ENCODE measurements around the gene IQCK.

The IQCK gene

DNA sequence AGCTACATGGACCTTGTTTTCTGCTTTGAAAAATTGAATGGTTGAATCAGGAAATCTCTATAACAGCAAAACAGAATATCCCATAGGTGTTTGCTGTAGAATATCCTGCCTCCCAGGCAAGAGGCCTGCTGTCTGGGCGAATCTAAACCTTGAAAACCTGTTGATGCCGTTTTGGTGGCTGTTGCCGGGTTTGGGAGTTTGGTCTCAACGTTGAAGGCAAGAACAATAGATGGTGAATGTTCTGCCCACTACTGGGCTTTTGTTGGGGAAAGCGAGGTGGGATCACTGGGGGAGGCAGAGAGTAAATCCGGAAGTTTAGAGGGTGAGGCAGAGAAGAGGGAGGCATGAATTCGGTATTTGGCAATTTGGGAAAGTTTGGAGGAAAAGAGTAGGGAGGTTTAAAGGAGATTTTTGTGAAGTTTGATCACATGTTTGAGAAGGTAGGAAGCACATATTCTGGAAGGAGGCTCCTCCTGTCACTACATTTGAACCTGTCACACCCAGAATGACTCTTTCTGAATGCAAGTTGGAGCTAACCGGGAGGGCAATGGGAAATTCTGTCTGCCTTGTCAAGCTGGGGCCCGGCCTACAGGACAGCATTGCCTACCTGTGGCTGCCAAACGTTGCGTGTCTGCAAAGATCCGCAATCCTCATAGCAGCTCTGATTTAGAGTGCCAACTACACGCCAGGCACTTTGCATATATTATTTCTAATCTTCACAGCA is 120.1 kb downstream of the IQCK start:
- no peak for DNase-seq (ENCODE audit: low read depth)

DNA sequence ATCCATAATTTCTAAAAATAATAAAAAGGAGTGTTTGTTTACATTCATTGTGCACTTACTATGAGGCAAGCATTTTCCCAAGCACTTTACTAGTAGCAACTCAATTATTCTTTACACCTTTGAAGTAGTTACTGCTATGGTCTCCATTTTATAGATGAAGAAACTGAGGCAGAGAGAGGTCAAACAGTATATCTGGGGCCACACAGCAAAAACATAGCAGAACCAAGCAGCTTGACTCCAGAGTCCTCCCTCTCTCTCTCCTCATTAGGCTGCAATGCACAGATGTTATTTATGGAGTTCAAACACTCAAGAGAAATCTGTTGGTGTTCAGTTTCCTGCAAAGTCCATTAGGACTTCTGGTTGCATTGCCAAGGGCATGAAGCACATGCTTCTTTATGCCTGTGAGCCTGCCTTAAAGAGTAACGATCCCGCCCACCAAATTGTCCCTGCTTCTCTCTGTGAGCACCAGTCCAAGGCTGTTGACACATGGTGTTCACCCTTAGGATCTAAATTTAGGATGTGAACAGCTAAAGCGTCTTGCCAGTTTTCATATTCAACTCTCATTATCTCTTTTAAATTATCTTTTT is 122.5 kb downstream of the IQCK start:
- DNase-seq (ENCODE audit: low read depth): no peak

DNA sequence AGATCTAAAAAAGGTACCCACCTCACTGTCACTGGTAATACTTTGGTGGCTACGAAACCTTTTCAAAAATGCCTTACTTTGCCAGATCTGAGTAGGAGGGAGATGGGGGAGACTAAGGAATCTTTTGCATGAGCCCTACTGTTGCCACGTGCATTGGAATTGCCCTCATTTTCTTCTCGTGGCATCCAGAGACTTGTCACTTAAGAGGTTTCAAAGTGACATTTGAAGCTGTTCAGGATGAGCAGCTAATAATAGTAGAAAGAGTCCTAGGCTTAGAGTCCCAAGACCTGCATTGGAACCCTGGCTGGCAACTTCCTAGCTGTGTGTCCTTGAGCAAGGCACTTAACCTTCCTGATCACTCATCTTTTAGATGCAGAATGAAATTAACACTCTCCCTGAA is 123.1 kb downstream of the IQCK start:
- DNase-seq (ENCODE audit: low read depth): no peak

DNA sequence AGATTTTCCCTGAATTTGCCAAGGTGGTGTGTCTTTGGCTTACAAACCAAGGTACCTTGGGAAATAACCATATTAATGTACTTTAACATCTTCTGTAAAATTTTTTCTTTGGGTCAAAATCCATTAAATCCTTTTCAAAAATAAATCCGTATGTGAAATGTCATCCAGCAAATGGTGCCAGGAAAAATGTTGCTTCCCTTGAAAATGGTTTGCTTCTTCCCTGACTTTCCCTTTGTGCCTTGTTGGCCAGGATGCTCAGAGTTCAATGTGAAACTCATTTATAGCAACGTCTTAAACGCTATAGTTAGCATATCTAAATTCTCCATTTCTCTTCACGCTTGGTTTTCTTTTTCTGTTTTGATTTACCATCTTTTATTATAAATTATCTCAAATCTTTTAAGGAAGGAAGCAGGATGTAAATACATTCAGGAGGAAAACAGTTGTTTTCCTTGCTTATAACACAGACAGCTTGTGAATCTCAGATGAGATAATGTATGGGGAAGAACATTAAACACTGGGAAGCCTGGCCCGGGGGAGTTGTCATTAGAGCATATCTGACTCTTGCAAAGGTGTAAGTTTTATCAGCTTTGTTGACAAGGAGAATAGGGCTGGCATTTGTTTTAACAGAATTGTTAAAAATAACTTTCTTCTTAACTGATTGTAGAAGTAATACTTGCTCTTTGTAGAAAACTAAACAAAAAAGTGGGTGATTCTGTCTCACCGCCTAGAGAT is 124.5 kb downstream of the IQCK start:
- DNase-seq (ENCODE audit: low read depth): no peak

DNA sequence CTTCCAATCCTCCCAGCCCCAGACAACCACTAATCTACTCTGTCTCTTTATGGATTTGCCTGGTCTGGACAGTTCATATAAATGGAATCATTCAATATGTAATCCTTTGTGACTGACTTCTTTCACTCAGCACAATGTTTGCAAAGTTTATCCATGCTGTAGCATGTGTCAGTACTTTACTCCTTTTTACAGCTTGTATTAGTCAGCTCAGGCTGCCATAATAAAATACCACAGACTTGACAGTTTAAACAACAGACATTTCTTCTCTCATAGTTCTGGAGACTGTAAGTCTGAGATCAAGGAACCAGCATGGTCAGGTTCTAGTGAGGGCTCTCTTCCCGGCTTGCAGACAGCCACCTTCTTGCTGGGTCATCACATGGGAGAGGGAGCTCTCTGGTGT is 125.3 kb downstream of the IQCK start:
- DNase-seq (ENCODE audit: low read depth): no peak

DNA sequence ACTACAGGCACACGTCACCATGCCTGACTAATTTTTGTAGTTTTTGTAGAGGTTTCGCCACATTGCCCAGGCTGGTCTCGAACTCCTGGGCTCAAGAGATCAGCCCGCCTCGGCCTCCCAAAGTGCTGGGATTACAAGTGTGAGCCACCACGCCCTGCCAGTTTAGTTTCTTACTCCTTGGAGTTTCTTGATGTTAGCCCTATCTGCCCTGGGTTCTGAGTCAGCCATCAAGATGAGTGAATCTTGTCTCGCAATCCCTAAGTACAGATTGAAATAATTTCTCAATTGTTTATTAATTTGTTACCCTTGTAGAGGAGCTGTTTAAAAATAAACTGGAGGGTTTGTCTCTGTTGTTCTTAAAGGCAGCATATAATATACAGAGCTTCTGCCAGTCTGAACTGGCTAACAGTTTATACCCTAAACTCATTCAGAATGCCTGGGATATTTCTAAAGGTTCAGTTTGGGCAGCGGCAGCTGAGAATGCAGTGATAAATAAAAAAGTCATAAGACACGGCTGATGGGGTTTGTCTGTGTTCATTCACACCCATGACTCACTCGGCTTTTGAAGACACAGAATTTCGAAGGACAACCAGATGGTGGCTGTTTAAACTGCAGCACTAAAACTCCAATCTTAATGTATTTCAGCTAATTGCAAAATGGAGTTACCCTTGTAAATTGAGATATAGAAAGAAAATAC is 127.0 kb downstream of the IQCK start:
- DNase-seq (ENCODE audit: low read depth): no peak

DNA sequence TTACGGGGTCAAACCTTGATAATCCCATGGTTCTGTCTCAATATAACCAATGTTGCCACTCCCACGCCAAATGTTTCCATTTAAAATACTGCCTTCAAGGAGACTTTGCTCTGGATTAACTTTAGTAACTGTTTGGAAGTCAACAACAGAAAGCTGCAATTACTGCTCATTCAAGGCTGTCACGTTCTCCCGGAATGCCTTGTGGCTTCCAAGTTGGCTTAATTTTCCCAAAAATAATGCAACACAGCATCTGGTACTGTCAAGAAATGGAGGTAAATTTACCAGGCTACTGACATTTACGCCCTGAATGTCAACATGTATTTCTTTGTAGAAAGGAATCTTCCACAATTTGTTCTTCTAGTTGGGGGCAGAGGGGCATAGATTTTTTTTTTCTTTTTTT is 128.4 kb downstream of the IQCK start:
- no peak for DNase-seq (ENCODE audit: low read depth)

DNA sequence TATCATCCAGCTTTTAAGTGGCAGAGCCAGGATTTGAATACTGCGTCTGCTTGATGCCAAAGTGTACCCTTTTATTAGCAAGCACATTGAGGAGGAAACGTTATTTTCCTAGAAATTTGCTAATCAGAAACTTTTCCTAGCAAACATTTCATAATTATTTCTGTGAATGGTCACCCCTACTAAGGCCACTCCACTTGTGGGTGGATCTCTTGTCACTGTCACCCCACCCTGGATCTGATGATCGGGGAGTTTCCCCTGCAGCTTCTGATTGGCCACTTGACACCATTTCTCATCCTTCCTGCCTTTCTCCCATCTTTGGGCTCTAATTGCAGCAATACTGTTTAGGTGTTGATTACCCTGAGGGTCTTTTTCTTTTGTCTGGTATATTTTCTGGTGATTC is 130.7 kb downstream of the IQCK start:
- no peak for DNase-seq (ENCODE audit: low read depth)

DNA sequence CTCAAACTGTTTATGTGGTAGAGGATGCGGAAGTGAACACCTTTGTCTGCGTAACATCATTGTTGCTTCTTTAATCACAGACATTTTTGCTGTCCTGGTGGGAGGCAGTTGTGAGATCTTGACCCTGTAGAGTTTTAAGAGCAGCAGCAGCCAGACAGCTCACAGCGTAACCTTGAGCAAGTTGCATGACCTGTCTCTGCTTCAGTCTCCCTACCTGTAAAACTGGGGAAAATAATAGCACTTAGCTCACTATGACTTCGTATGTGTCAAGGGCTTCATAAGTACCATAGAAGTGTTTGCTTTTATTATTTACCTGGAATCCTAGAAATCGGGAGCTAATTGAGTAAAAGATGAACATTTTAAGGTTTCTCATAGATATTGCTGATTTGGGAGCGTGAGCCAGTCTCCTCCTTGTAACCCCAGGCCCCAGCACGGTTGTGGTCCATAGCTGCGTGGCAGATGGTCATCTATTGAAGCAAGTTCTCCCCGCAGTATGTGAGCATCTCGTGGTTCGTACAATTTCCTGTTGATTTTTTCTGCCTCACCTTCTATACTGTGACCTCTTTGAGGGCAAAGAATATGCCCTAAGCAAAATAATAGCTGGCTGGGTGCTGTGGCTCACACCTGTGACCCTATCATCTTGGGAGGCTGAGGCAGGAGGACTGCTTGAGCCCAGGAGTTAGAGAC is 132.2 kb downstream of the IQCK start:
- no peak for DNase-seq (ENCODE audit: low read depth)

DNA sequence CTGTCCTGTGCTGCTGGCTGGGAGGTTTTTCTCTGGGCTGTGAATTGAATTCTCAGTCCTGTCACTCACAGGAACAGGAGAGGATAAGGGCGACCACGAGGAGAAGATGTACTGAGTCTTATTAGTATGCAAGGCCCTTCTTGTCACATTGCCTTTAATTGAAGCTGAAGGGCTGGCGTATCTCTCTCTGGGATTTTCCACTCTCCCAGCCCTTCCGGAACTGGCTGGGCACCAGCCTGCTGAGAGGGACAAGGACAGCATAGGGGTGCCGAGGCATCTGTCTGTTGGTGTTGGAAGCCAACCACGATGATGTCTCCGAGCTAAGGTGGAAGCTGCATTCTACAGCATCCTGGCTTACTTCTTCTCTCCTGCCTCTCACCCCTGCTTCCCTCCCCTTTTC is 133.4 kb downstream of the IQCK start:
- DNase-seq (ENCODE audit: low read depth): no peak

DNA sequence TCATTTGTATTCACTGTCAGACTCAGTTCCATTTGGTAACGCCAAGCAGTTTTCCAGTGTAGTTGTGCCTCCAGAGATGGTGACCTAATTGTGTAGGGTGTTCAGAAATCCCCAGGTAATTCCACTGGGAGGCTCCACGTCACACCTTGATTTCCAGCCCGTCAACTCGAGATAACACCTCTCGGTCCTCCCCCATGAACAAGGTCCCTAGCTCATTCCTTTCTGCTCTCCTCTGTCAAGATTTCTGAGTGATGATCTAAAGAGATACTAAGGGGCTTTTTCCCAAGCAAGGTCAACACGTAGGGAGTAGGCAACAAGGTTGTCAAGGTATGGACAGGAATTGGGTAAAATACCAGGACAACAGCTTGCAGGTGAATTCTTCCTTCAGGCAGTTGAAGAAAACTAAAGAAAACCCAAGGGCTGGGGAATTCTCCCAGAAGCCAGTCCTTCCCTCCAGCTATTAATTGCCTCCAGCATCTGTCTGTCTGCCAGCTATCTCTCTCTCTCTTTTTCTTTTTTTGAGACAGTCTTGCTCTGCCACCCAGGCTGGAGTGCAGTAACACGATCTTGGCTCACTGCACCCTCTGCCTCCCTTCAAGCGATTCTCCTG is 135.2 kb downstream of the IQCK start:
- no peak for DNase-seq (ENCODE audit: low read depth)

DNA sequence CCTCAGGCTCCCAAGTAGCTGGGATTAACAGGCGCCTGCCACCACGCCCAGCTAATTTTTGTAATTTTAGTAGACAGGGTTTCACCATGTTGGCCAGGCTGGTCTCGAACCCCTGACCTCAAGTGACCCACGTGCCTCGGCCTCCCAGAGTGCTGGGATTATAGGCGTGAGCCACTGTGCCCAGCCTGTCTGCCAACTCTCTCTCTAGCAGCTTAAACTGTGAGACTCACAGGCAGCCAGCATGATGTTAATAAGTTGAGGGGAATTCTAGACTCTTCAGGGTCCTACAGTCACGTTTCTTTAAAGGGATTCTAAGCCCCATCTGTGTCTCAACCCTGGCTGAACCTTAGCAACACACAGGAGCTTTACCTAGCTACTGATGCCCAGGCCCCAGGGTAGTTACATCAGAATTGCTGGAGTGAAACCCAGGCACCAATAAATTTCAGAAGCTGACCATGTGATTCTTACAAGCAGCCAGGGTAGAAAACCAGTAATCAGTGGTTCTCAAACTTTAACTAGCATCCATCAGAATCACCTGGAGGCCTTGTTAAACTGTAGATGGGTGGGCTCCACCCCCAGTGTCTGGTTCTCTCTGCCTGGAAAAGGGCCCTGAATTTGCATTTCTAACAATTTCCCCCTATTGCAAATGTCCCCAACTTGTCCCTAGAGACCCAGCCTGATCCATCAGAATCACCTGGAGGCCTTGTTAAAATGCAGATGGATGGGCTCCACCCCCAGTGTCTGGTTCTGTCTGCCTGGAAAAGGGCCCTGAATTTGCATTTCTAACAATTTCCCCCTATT is 135.9 kb downstream of the IQCK start:
- no peak for DNase-seq (ENCODE audit: low read depth)

DNA sequence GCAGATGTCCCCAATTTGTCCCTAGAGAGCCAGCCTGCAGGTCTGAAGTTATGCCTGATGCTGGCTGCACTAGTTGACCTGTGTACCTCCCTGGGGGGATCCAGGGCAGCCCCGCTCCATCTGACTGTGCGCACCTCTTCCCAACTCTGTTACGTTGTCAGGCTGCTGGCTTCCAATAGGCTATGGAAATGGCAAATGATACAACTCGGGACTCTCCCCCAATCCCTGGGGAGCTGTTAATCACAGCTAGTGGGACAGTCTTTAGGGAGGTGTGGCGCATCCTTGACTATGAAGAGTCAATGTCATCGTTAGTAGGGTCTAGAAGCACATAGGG is 136.4 kb downstream of the IQCK start:
- DNase-seq (ENCODE audit: low read depth): no peak

DNA sequence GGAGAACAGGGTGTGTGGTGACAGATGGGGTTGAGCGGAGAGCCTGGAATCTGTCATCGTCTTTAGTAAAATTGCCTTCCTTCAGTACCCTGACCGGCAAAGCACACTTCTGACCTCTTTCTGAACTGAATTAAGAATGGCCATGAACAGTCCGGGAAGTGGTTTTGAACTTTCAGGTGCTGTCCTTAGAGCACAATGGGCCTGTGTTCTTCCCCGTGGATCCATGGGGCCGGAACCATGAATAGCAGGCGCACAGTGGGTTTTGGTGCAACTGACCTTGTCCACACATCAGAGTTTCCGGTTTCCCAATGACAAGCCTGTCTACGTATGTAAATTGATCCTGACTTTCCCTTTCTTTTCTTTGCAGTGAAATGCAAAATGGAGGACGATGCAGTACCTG is 138.0 kb downstream of the IQCK start:
- DNase-seq (ENCODE audit: low read depth): no peak

DNA sequence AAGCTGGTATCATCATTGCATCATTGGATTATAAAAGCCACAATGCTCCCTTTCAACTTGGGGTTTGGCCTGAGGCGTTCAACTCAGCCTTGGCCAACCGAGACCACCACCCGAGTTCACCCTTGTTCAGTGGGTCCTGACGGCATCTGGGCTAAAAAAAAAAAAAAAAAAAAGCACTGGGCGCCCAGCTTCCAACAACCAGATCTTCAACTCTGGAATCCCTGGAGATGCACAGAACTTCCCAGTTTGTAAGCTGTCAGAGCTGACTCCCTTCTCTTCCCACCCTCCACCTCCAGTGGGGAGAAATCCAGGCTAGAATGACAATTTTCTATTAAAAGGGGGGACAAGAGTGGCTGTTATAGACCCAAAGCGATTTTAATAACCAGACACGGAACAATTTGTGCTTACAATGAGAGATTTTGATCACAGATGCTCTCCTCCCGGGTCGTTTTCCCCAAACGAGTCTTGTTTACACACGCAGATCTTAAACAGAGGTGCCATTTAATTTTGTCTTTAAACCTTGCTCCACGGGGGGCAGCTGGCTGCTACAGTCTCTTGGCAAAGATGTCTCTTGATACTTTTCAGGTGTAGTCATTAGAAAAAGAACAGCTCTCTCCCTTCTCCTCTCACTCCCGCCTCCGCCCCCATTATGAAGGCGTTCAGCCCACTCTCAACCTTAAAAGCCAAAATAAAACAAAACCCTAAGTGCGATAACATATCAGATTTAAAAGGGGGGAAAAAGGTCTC is 139.7 kb downstream of the IQCK start:
- DNase-seq (ENCODE audit: low read depth): no peak

DNA sequence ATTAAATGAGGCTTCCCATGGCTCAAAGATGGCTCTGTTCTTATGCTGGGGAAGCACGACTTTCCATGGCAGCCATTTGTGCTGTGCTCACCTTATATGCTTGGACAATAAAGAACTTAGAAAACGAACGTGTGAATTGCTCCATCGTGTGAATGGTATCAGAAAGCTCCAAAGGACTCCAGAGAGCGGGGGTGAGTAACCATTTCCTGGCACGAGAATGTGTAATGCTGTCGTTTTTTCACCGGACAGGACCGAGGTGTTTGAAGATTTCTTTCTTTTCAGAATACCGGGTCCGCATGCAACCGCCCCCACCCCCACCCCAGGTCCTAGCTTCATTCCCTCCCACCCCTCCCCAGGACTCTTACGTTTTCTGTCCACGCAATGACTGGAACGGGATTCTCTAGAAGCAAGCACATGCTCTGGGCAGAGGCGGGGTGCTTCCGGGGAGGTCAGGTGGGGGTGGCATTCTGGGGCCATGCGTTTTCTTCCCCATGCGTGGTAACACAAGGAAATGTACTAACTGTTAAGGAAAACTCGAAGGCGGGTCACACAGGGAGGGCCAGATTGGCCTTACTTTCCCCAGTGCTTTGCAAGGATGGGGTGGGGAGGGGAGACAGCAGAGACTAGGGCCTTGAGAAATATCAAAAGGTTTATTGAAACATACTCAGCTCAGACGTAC is 140.4 kb downstream of the IQCK start:
- no peak for DNase-seq (ENCODE audit: low read depth)

DNA sequence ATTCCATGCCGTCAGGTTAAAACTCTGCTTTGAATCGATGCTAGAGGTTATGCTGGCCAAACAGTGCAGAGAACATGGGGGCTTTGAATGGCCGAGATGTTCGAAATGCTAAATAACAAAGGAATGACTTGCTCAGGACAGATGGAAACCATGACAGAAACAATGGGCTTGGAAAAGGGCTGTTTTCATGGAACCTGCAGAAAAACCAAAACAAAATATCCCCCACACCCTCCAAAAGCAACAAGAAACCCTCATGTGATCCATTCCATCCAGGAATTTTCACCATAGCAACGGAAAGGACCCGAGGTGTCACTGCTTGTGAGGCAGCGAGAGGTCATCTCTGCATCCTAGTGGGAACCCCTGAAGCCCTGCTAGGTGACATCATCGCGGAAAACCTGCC is 141.1 kb downstream of the IQCK start:
- no peak for DNase-seq (ENCODE audit: low read depth)

DNA sequence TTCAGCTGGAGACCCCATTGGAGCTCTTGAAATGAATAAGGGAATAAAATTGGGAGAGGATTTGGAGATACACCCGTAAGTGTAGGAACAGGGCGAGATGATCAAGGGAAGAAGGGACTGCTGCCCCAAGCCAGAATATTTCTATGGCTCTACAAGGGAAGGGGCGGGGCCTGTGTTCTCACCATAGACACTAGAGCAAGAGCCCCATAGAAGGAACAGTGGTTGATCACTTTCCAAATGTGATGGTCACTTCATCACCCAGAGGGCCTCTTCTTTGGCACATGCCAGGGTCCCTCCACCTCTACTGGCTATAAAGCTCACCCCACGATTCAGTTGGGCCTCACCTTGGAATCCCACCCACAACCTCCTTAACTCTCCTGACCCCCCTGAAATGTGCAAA is 141.5 kb downstream of the IQCK start:
- DNase-seq (ENCODE audit: low read depth): no peak

DNA sequence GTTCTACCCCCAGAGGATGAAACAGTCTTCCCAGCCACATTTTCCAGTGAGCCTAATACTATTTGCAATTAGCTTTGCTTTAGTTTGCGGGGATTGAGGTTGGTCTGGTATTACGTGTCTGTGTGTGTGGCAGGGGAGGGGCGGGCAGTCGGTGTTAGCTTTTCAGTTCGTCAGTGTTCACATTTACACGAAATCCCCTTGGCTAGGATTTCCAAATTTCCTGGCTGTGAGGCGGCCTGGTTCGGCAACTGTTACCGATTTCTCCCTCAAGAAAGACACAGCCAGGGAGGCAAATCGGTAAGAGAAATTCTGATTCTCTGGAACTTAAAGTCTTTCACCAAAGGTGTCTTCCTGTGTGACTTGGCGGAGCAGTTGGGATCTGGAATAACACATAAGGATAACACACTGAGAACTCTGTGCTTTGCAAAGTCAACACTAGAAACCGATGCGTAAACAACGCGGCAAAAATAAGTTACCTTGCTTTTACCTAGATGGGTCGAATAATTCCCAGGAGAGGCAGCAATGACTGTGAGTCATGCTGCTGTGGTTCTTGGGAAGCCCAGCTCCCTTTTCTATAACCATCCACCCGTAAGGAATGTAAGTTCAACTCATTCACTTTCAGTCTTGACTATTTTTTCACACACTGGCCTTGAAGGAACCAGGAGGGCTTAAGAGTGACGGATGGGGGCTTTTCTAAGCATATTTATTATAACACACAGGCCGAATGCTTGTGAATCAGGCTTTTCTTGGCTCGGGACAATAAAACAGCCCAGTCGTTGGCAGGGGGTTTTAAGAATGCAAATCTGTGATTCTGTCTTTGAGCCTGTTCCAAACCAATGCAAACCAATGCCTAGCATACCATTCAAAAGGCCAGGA is 142.3 kb downstream of the IQCK start:
- DNase-seq (ENCODE audit: low read depth): no peak

All from stimulated activated CD8-positive, alpha-beta memory T cell treated with anti-CD3 and anti-CD28 coated beads, Interleukin-7, amount 100 ng/mL, for 24 hours (primary cell).